ENCODE measurements around the gene NRSN2. TPM values are rescaled to one million over a fixed set of nuclear protein-coding genes. Genes with fewer than 3 reads are reported as not detected.

The NRSN2 gene
- total and polyA plus RNA-seq, 4 donors: 32.3 to 150 (median 91.7) TPM

DNA sequence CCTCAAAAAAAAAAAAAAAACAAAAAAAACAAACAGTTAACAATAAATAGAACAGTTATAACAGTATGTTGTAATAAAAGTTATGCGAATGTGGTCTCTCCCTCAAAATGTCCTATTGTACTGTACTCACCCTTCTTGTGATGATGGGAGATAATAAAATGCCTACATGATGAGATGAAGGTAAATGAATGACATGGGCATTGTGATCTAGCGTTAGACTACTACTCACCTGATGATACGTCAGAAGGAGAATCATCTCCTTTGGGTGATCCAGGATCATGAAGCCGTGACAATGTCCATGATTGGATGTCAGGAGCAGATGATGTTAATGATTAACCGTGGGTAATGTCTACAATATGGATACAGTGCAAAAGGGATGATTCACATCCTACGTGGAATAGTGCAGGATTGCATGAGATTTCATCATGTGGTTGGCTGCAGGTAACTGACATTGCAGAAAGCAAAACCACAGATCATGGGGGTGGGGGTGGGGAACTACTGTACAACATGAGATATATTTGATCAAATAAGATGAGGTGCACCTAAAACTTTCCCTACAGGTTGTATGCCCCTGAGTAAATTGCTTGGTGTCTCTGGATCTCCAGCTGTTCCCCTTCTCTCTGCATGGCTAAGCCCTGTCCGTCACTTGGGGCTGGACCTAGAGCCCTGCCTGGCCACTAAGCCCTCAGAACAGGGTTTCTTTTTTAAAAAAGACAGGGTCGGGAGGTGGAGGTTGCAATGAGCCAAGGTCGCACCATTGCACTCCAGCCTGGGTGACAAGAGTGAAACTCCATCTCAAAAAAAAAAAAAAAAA lies 55.0 kb downstream of the NRSN2 start:
- no peak for DNase-seq (ENCODE audit: low read depth in 4 of 6, low spot score in 6 of 6)
- Histone ChIP-seq H3K27ac (ENCODE audit: low read depth, low read length) (no peak overlapping the region), H3K4me3 (ENCODE audit: low read depth, low read length) (no peak overlapping the region), H3K36me3 (ENCODE audit: control insufficient read depth, insufficient read depth, low read length) (peaks cover 7% of the 10 kb centered on the region), H3K9me3 (ENCODE audit: control insufficient read depth, insufficient read depth, low read length) (no peaks in the 10 kb centered on the region), H3K27me3 (ENCODE audit: control insufficient read depth, insufficient read depth, low read length) (no peaks in the 10 kb centered on the region), H3K4me1 (ENCODE audit: control insufficient read depth, insufficient read depth, low read length) (no peaks in the 10 kb centered on the region)
- WGBS (ENCODE audit: insufficient coverage): 92% methylated on average over 4 of the region's 9 CpGs

DNA sequence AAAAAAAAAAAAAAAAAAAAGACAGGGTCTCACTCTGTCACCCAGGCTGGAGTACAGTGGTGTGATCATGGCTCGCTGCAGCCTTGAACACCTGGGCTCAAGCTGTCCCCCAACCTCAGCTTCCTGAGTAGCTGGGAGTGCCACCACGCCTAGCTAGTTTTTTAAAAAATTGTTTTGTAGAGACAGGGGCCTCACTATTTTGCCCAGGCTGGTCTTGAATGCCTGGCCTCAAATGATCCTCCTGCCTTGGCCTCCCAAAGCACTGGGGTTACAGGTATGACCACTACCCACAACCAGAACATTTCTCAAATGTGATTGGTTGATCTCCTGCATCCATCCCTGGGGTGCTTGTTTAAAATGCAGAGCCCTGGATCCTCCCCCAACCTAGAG lies 55.6 kb downstream of the NRSN2 start:
- WGBS (ENCODE audit: insufficient coverage): 83% methylated on average over 1 of the region's 2 CpGs
- H3K4me3 ChIP-seq (ENCODE audit: low read depth, low read length): no peak overlapping the region
- DNase-seq (ENCODE audit: low read depth in 4 of 6, low spot score in 6 of 6): no peak
- H3K27ac ChIP-seq (ENCODE audit: low read depth, low read length): no peak overlapping the region
- no peaks in the 10 kb centered on the region for H3K9me3 ChIP-seq (ENCODE audit: control insufficient read depth, insufficient read depth, low read length)
- H3K36me3 ChIP-seq (ENCODE audit: control insufficient read depth, insufficient read depth, low read length): peaks cover 3% of the 10 kb centered on the region
- H3K27me3 ChIP-seq (ENCODE audit: control insufficient read depth, insufficient read depth, low read length): no peaks in the 10 kb centered on the region
- H3K4me1 ChIP-seq (ENCODE audit: control insufficient read depth, insufficient read depth, low read length): peaks cover 6% of the 10 kb centered on the region

DNA sequence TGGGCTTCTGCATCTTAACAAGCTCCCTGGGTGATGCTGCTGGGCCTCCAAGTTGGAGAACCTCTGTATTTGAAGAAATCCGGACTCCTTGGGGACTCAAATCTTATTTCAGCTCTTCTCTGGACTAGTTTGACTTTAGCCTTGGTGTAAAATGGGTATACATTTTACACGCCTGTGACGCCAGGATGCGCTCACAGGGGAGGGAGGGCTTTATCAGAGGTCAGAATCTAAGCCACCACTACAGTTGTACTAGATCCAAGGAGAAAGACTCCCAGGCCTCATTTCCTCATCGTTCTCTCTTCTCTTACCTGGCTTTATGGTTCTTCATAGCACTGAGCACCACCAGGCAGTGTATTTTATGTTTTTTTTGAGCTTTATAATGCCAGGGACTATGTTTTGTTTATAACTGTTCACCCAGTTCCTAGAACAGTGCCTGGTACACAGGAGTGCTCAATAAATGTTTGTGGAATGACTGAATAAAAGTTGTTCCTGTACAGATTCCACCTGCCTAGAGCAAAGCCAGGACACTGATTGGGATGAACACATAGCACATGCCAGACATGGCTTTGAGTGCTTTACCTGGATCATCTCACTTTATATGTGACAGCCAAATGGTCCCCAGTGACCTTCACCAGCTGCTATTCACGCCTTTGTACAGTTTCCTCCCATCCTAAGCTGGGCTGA lies 56.1 kb downstream of the NRSN2 start:
- DNase-seq (ENCODE audit: low read depth in 4 of 6, low spot score in 6 of 6): no peak
- Histone ChIP-seq H3K27me3 (ENCODE audit: control insufficient read depth, insufficient read depth, low read length) (no peaks in the 10 kb centered on the region), H3K9me3 (ENCODE audit: control insufficient read depth, insufficient read depth, low read length) (no peaks in the 10 kb centered on the region), H3K27ac (ENCODE audit: low read depth, low read length) (no peak overlapping the region), H3K36me3 (ENCODE audit: control insufficient read depth, insufficient read depth, low read length) (peaks cover 3% of the 10 kb centered on the region), H3K4me3 (ENCODE audit: low read depth, low read length) (no peak overlapping the region), H3K4me1 (ENCODE audit: control insufficient read depth, insufficient read depth, low read length) (peaks cover 8% of the 10 kb centered on the region)
- WGBS (ENCODE audit: insufficient coverage): no CpG with 5 or more reads among the region's 6 CpGs

DNA sequence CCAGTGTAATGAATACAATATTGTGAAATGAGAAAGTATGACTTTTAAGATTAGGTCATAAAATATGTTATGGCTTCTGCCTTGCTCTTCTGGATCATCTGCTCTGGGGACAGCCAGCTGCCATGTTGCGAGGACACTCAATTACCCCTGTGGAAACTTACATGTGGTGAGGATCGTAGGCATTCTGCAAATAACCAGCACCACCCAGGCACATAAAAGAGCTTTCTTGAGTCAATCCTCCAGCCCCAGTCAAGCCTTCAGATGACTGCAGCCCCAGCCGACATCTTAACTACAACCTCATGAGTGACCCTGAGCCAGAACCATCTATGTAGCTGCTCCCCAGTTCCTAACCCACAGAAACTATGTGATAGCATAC lies 56.7 kb downstream of the NRSN2 start:
- peaks cover 10% of the 10 kb centered on the region for H3K4me1 ChIP-seq (ENCODE audit: control insufficient read depth, insufficient read depth, low read length)
- 100% methylated on average over 2 of the region's 3 CpGs for WGBS (ENCODE audit: insufficient coverage)
- DNase-seq (ENCODE audit: low read depth in 4 of 6, low spot score in 6 of 6): no peak
- no peak overlapping the region for H3K27ac ChIP-seq (ENCODE audit: low read depth, low read length)
- H3K4me3 ChIP-seq (ENCODE audit: low read depth, low read length): no peak overlapping the region
- H3K36me3 ChIP-seq (ENCODE audit: control insufficient read depth, insufficient read depth, low read length): peaks cover 3% of the 10 kb centered on the region
- H3K27me3 ChIP-seq (ENCODE audit: control insufficient read depth, insufficient read depth, low read length): no peaks in the 10 kb centered on the region
- no peaks in the 10 kb centered on the region for H3K9me3 ChIP-seq (ENCODE audit: control insufficient read depth, insufficient read depth, low read length)

DNA sequence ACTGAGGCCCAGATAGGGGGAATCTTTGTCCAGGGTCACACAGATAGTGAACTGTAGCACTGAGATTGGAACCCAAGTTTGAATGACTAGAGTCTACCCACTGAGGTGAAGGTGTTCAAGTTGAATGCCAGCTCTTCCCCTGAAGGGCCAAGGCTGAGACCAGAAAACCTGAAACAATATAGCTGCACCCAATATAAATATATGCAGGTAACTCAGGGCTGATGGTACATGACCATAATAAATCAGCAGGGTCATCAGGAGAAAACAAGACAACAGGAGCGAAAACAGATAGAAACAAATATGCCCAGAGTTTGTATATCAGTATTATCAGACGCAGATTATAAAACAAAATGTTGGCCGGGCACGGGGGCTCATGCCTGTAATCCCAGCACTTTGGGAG lies 57.2 kb downstream of the NRSN2 start:
- Histone ChIP-seq H3K9me3 (ENCODE audit: control insufficient read depth, insufficient read depth, low read length) (no peaks in the 10 kb centered on the region), H3K4me3 (ENCODE audit: low read depth, low read length) (no peak overlapping the region), H3K4me1 (ENCODE audit: control insufficient read depth, insufficient read depth, low read length) (peaks cover 15% of the 10 kb centered on the region), H3K27me3 (ENCODE audit: control insufficient read depth, insufficient read depth, low read length) (no peaks in the 10 kb centered on the region), H3K27ac (ENCODE audit: low read depth, low read length) (no peak overlapping the region), H3K36me3 (ENCODE audit: control insufficient read depth, insufficient read depth, low read length) (peaks cover 3% of the 10 kb centered on the region)
- DNase-seq (ENCODE audit: low read depth in 4 of 6, low spot score in 6 of 6): no peak
- 97% methylated on average over 4 of the region's 4 CpGs for WGBS (ENCODE audit: insufficient coverage)

Other genes with a start within 250 kb of the NRSN2 start
- not detected for gene DEFB126, start 204.5 kb upstream of the NRSN2 start, total RNA-seq
- not detected for gene DEFB126, start 204.5 kb upstream of the NRSN2 start, polyA plus RNA-seq (ENCODE audit: insufficient read length in 2 of 2)
- gene DEFB127, start 189.7 kb upstream of the NRSN2 start, total RNA-seq: not detected
- gene DEFB127, start 189.7 kb upstream of the NRSN2 start, polyA plus RNA-seq (ENCODE audit: insufficient read length in 2 of 2): not detected
- gene DEFB128, start 157.4 kb upstream of the NRSN2 start, total RNA-seq: not detected
- gene DEFB128, start 157.4 kb upstream of the NRSN2 start, polyA plus RNA-seq (ENCODE audit: insufficient read length in 2 of 2): not detected
- not detected for gene DEFB129, start 119.9 kb upstream of the NRSN2 start, total RNA-seq
- not detected for gene DEFB129, start 119.9 kb upstream of the NRSN2 start, polyA plus RNA-seq (ENCODE audit: insufficient read length in 2 of 2)
- not detected for gene DEFB132, start 89.4 kb upstream of the NRSN2 start, total RNA-seq
- gene DEFB132, start 89.4 kb upstream of the NRSN2 start, polyA plus RNA-seq (ENCODE audit: insufficient read length in 2 of 2): not detected
- gene C20orf96, start 56.4 kb upstream of the NRSN2 start, total RNA-seq: 1 to 10 TPM; 6.8 to 8.9 TPM
- gene C20orf96, start 56.4 kb upstream of the NRSN2 start, polyA plus RNA-seq (ENCODE audit: insufficient read length in 2 of 2): 10 to 100 TPM; 26.9 to 29.3 TPM
- 10 to 100 TPM; 18.8 to 26.1 TPM for gene ZCCHC3, start 49.5 kb upstream of the NRSN2 start, total RNA-seq
- 10 to 100 TPM; 25.2 to 26.6 TPM for gene ZCCHC3, start 49.5 kb upstream of the NRSN2 start, polyA plus RNA-seq (ENCODE audit: insufficient read length in 2 of 2)
- 10 to 100 TPM in 1 of 2 donors, 1 to 10 TPM in 1; 4.3 to 11.8 TPM for gene SOX12, start 21.6 kb upstream of the NRSN2 start, total RNA-seq
- 10 to 100 TPM; 58.8 to 59.9 TPM for gene SOX12, start 21.6 kb upstream of the NRSN2 start, polyA plus RNA-seq (ENCODE audit: insufficient read length in 2 of 2)
- gene TRIB3, start 33.6 kb downstream of the NRSN2 start, total RNA-seq: 1 to 10 TPM; 5.5 to 6.7 TPM
- 10 to 100 TPM; 11.9 to 12.0 TPM for gene TRIB3, start 33.6 kb downstream of the NRSN2 start, polyA plus RNA-seq (ENCODE audit: insufficient read length in 2 of 2)
- 10 to 100 TPM; 22.5 to 50.4 TPM for gene RBCK1, start 61.2 kb downstream of the NRSN2 start, total RNA-seq
- gene RBCK1, start 61.2 kb downstream of the NRSN2 start, polyA plus RNA-seq (ENCODE audit: insufficient read length in 2 of 2): 100 to 1,000 TPM in 1 of 2 donors, 10 to 100 TPM in 1; 75.8 to 106 TPM
- gene TBC1D20, start 115.4 kb downstream of the NRSN2 start, total RNA-seq: 10 to 100 TPM; 24.0 to 29.4 TPM
- 10 to 100 TPM; 32.6 to 37.6 TPM for gene TBC1D20, start 115.4 kb downstream of the NRSN2 start, polyA plus RNA-seq (ENCODE audit: insufficient read length in 2 of 2)
- 100 to 1,000 TPM; 161 to 164 TPM for gene CSNK2A1, start 196.7 kb downstream of the NRSN2 start, total RNA-seq
- 100 to 1,000 TPM; 121 to 130 TPM for gene CSNK2A1, start 196.7 kb downstream of the NRSN2 start, polyA plus RNA-seq (ENCODE audit: insufficient read length in 2 of 2)